ENCODE results near the gene TPSB2. TPM values are rescaled to one million over a fixed set of nuclear protein-coding genes. Genes with fewer than 3 reads are reported as not detected.
"Not testable (repeated sequence)": the region's sequence is repeated elsewhere in the genome, so short reads cannot be mapped to it uniquely, and the experiment has no call there.

The TPSB2 gene
- total RNA-seq, 4 donors from 2014 or later: 27.8 to 142 (median 91.8) TPM

DNA sequence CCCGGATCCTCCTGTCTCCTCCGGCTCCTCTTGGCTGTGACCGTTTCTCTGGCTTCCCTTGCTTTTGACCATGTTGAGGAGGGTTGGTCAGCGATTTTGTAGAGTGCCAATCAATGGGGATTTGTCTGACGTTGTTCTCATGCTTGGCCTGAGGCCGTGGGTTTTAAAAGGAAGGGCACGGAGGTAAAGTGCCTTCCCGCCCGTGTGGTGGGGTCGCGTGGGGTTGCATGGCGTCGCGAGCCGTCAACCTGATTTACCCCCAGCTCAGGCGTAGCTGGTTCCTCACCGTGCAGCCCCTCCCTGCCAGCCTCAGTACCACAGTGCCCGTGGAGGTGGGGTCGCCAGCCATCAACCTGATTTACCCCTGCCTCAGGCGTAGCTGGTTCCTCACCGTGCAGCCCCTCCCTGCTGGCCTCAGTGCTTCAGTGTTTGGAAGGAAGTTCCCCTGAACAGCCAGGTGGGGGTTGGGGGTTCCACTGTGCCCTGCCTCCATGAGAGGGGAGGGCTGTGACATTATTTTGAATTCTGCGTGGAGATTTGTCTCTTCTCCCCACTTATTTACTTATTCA, 15.6 kb upstream of the TPSB2 start:
- WGBS, 2 donors (ENCODE audit: low coverage in 1 of 2): 42 to 50% methylated on average over 1 to 18 of the region's 22 CpGs
- TF ChIP-seq POLR2A (IDR thresholded peaks at IDR 0.05) (no peak), EP300 (IDR thresholded peaks at IDR 0.05) (no peak), CTCF (IDR thresholded peaks at IDR 0.05) (no peak), POLR2AphosphoS5 (IDR thresholded peaks at IDR 0.05) (no peak)
- H3K4me1 ChIP-seq: no peaks in the 10 kb centered on the region
- no peak for ATAC-seq
- H3K36me3 ChIP-seq: no peaks in the 10 kb centered on the region
- no peaks in the 10 kb centered on the region for H3K9me3 ChIP-seq
- no peak overlapping the region for H3K4me3 ChIP-seq
- no peak overlapping the region for H3K27ac ChIP-seq
- H3K27me3 ChIP-seq: peaks cover 38% of the 10 kb centered on the region

- TF ChIP-seq POLR2AphosphoS5 (IDR thresholded peaks at IDR 0.05) (no peak), EP300 (IDR thresholded peaks at IDR 0.05) (no peak), POLR2A (IDR thresholded peaks at IDR 0.05) (no peak), CTCF (IDR thresholded peaks at IDR 0.05) (no peak)
- H3K27ac ChIP-seq: no peak overlapping the region
- peaks cover 45% of the 10 kb centered on the region for H3K27me3 ChIP-seq
- ATAC-seq: no peak
- no peak overlapping the region for H3K4me3 ChIP-seq
- WGBS, 2 donors (ENCODE audit: low coverage in 1 of 2): 79% methylated on average over 3 of the region's 12 CpGs; no CpG with 5 or more reads in 1 of the 2 donors
- H3K4me1 ChIP-seq: no peaks in the 10 kb centered on the region
- H3K36me3 ChIP-seq: no peaks in the 10 kb centered on the region
- H3K9me3 ChIP-seq: no peaks in the 10 kb centered on the region
These were observed 14.9 kb upstream of the TPSB2 start for GRCh38 chr16:1244881-1245280.

DNA sequence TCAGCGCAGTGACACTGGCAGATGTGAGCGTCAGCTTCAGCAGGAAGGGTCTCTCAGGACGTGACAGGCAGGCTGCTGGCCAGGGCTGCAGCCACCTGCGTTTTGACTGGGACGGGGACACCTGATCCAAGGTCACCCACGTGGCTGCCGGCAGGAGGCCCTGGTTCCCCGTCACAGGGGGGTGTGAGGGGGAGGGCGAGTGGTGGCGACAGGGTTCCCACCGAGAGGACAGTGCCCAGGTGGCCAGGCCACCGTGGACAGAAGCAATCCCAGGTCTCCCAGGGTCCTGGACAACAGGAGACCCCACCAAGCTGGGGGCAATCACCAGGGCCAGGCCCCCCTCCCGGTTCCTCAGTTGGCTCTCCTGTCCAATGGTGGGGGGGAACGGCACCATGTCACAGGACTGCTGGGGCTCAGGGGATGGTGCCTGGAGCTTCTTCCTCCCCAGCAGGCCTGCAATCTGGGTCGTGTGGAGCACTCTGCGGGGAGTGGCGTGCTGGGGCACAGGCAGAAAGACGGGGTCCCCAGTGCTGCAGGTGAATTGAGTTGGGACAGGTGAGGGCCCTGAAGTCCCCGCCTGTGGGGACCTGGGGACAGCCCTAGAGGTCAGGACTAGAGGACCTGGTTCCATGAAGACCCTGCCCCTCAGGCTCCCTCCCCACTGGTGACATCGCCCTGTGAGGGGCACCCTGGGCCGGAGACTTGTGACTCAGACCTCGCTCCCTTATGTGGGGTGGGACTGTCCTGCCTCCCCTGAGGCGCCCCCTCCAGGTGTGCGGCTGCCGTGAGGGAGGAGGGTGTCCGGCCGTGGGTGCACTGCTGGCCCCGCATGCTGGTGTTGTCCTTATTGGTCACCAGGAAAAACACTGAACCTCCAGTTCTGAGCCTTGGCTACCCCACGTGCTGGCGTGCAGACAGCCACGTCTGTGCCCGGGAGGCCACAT, 14.2 kb upstream of the TPSB2 start:
- not testable (repeated sequence) for H3K27ac ChIP-seq, H3K4me1 ChIP-seq, ATAC-seq, H3K36me3 ChIP-seq, H3K9me3 ChIP-seq, H3K4me3 ChIP-seq
- WGBS, 2 donors (ENCODE audit: low coverage in 1 of 2): no CpG with 5 or more reads among the region's 32 CpGs
- H3K27me3 ChIP-seq: peaks cover 50% of the 10 kb centered on the region

- H3K4me1 ChIP-seq, H3K9me3 ChIP-seq, H3K27ac ChIP-seq, H3K36me3 ChIP-seq, ATAC-seq, H3K4me3 ChIP-seq: not testable (repeated sequence)
- peaks cover 49% of the 10 kb centered on the region for H3K27me3 ChIP-seq
- 58% methylated on average over 4 of the region's 11 CpGs; no CpG with 5 or more reads in 1 of the 2 donors for WGBS, 2 donors (ENCODE audit: low coverage in 1 of 2)
These were observed 13.4 kb upstream of the TPSB2 start for GRCh38 chr16:1243363-1243762.

- not testable (repeated sequence) for ATAC-seq, H3K4me1 ChIP-seq, H3K36me3 ChIP-seq, H3K9me3 ChIP-seq, H3K27ac ChIP-seq, H3K4me3 ChIP-seq
- WGBS, 2 donors (ENCODE audit: low coverage in 1 of 2): no CpG with 5 or more reads among the region's 15 CpGs
- H3K27me3 ChIP-seq: peaks cover 43% of the 10 kb centered on the region
These were observed 11.1 kb upstream of the TPSB2 start for GRCh38 chr16:1241081-1241480.

- not testable (repeated sequence) for H3K27ac ChIP-seq, ATAC-seq, H3K36me3 ChIP-seq, H3K9me3 ChIP-seq, H3K4me1 ChIP-seq, H3K4me3 ChIP-seq
- H3K27me3 ChIP-seq: peaks cover 37% of the 10 kb centered on the region
- WGBS, 2 donors (ENCODE audit: low coverage in 1 of 2): no CpG with 5 or more reads among the region's 12 CpGs
These were observed 10.5 kb upstream of the TPSB2 start, which contains the start of gene TPSAB1 for GRCh38 chr16:1240436-1240835. TPSAB1 (plus strand) TSS chr16:1240705; CDS start chr16:1240939, 234 bp downstream.

DNA sequence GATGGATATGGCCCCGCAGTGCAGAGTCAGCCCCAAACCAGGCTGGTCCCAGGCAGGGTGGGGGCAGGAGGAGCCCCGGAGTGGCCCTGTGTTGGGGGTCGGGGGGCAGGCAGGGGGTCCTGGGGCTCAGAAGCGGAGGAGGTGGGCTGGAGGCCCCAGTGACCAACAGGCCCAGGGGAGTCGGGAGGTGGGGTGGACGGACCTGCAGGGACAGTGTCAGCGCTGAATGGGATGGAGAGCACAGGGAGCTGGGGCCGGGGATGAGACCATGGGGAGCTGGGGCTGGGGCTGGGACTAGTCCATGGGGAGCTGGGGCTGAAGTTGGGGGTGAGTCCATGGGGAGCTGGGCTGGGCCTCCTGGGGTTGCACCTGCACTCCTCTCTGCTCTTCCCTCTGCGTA, 9.6 kb upstream of the TPSB2 start:
- H3K27me3 ChIP-seq: peaks cover 28% of the 10 kb centered on the region
- not testable (repeated sequence) for H3K27ac ChIP-seq, H3K36me3 ChIP-seq, H3K9me3 ChIP-seq, H3K4me3 ChIP-seq, ATAC-seq, H3K4me1 ChIP-seq
- no CpG with 5 or more reads among the region's 9 CpGs for WGBS, 2 donors (ENCODE audit: low coverage in 1 of 2)

DNA sequence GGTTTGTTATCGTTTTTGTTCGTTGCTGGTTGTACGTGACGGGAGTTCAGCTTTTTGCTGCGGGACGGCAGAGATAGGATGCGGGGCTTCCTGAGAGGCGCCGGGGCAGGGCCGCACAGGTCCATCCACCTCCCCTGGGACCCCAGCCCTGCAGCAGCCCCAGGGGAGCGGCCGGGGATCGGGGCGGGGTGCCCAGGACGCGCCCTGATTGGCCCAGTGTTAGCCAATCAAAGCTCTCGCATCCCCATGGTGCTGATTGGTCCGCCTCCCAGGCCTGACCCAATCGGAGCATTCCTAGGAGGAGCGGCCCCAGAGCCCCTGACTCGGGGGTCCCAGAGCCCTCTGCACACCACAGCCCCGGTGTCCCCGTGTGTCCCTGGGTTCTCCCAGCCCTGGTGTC, 8.9 kb upstream of the TPSB2 start:
- 45% methylated on average over 6 of the region's 23 CpGs; no CpG with 5 or more reads in 1 of the 2 donors for WGBS, 2 donors (ENCODE audit: low coverage in 1 of 2)
- not testable (repeated sequence) for H3K27ac ChIP-seq, H3K4me3 ChIP-seq, ATAC-seq, H3K4me1 ChIP-seq, H3K9me3 ChIP-seq, H3K36me3 ChIP-seq
- H3K27me3 ChIP-seq: peaks cover 22% of the 10 kb centered on the region
